ENCODE measurements around the gene BCR. TPM values are rescaled to one million over a fixed set of nuclear protein-coding genes. Genes with fewer than 3 reads are reported as not detected.

BCR gene
- total RNA-seq, 2 donors from 2014 or later = 55.5 to 57.5 TPM

GRCh38 chr22:23166841-23167616 lies 13.3 kb upstream of the BCR start:
- DNase-seq (no peak), ATAC-seq (no peak)
- intact Hi-C loops (cut with DNase I, micrococcal nuclease) = no loop called here

- intact Hi-C loops (cut with DNase I, micrococcal nuclease) = no loop called here
- ATAC-seq = no peak
- no peak for DNase-seq
These were observed 11.8 kb upstream of the BCR start for GRCh38 chr22:23168391-23169042.

- ATAC-seq (no peak), DNase-seq (no peak)
- intact Hi-C loops (cut with DNase I, micrococcal nuclease) = no loop called here
These were observed 11.3 kb upstream of the BCR start for GRCh38 chr22:23169043-23169406.

- intact Hi-C loops (cut with DNase I, micrococcal nuclease) = loop anchor here in 1 of 2 donors (5.0 kb wide), 1 partner anchor 106 kb away; no protein-coding TSS in a partner anchor
- no peak for ATAC-seq
These were observed 4.3 kb upstream of the BCR start for GRCh38 chr22:23175817-23176644.

GRCh38 chr22:23176645-23177027 lies 3.7 kb upstream of the BCR start:
- intact Hi-C loops (cut with DNase I, micrococcal nuclease) = loop anchor here in 1 of 2 donors (5.0 kb wide), 1 partner anchor 106 kb away; no protein-coding TSS in a partner anchor
- ATAC-seq (no peak), DNase-seq (no peak)

More at GRCh38 chr22:23175817-23176644, 4.3 kb upstream of the BCR start:
- no peak for DNase-seq

- intact Hi-C loops (cut with DNase I, micrococcal nuclease) = loop anchor here in 1 of 2 donors (5.0 kb wide), 1 partner anchor 105 kb away; no protein-coding TSS in a partner anchor
- no peak for ATAC-seq
- no peak for DNase-seq
These were observed 3.1 kb upstream of the BCR start for GRCh38 chr22:23177197-23177596.

- ATAC-seq (peak; percentile 38), DNase-seq (peak; percentile 47 to 76)
- intact Hi-C loops (cut with DNase I, micrococcal nuclease) = loop anchor here (2.0 to 5.0 kb wide), 2 partner anchors 104 kb away; no protein-coding TSS in a partner anchor
These were observed 1.6 kb upstream of the BCR start for GRCh38 chr22:23178512-23179254.

GRCh38 chr22:23179381-23180299 lies 669 bp upstream of the BCR start:
- peak; percentile 36 to 39 for DNase-seq
- intact Hi-C loops (cut with DNase I, micrococcal nuclease) = loop anchor here (2.0 to 5.0 kb wide), 2 partner anchors 103 kb away; no protein-coding TSS in a partner anchor
- ATAC-seq = peak; percentile 25

GRCh38 chr22:23180893-23181720 lies 798 bp downstream of the BCR start:
- ATAC-seq (peak; percentile 3), DNase-seq (peak in 1 of 2 donors; percentile 53)
- intact Hi-C loops (cut with DNase I, micrococcal nuclease) = no loop called here

- DNase-seq (no peak), ATAC-seq (no peak)
- intact Hi-C loops (cut with DNase I, micrococcal nuclease) = no loop called here
These were observed 1.5 kb downstream of the BCR start for GRCh38 chr22:23181721-23182308.

GRCh38 chr22:23182309-23183060 lies 2.2 kb downstream of the BCR start:
- ATAC-seq (peak; percentile 3), DNase-seq (no peak)
- intact Hi-C loops (cut with DNase I, micrococcal nuclease) = no loop called here

- ATAC-seq (peak; percentile 21), DNase-seq (peak in 1 of 2 donors; percentile 67)
- intact Hi-C loops (cut with DNase I, micrococcal nuclease) = no loop called here
These were observed 2.9 kb downstream of the BCR start for GRCh38 chr22:23183061-23183698.

- intact Hi-C loops (cut with DNase I, micrococcal nuclease) = no loop called here
- ATAC-seq = no peak
- no peak for DNase-seq
These were observed 3.9 kb downstream of the BCR start for GRCh38 chr22:23184100-23184763.

GRCh38 chr22:23184764-23185113 lies 4.4 kb downstream of the BCR start:
- intact Hi-C loops (cut with DNase I, micrococcal nuclease) = no loop called here

GRCh38 chr22:23187211-23187610 lies 6.9 kb downstream of the BCR start:
- ATAC-seq (no peak), DNase-seq (no peak)
- intact Hi-C loops (cut with DNase I, micrococcal nuclease) = no loop called here

More at GRCh38 chr22:23184764-23185113, 4.4 kb downstream of the BCR start:
- ATAC-seq (no peak), DNase-seq (no peak)

Data from left colon (tissue), 2 donors.